Heart left ventricle (tissue), 16 donors: ENCODE data around the gene GSKIP. TPM values are rescaled to one million over a fixed set of nuclear protein-coding genes. Genes with fewer than 3 reads are reported as not detected.

Source experiments
- ATAC-seq, 4 donors: fragments of 200-7000 bp; cut with Tn5 transposase; one replicate each; pipeline ENCODE4 v1.9.1; 2020 to 2022; ENCODE audit warnings: moderate library complexity in 4 of 4, mild to moderate bottlenecking in 3 of 4, moderate number of reproducible peaks in 1 of 4
- DNase-seq, 5 donors: peaks; one replicate each; pipeline ENCODE4 v3.0.0-alpha.2; 2020
- H3K27ac ChIP-seq, 12 donors: fragments of 200-600 bp; sonication (generic) in 4 of 12; one replicate each; pipeline versions ENCODE4 v1.5.0 to v1.8.0; 2016 to 2022; ENCODE audit warnings: mild to moderate bottlenecking in 2 of 12
- H3K27me3 ChIP-seq, 9 donors: fragments of 200-600 bp; sonication (generic) in 2 of 9; one replicate each; pipeline versions ENCODE4 v1.5.1 to v1.8.0; 2016 to 2022; ENCODE audit warnings: mild to moderate bottlenecking in 3 of 9
- H3K36me3 ChIP-seq, 9 donors: fragments of 200-600 bp; sonication (generic) in 2 of 9; one replicate each; pipeline versions ENCODE4 v1.5.0 to v1.8.0; 2018 to 2022; ENCODE audit warnings: mild to moderate bottlenecking in 2 of 9
- H3K4me1 ChIP-seq, 12 donors: fragments of 200-600 bp; sonication (generic) in 4 of 12; one replicate each; pipeline versions ENCODE4 v1.5.0 to v1.8.0; 2016 to 2022; ENCODE audit warnings: mild to moderate bottlenecking in 3 of 12
- H3K4me3 ChIP-seq, 12 donors: fragments of 200-600 bp; sonication (generic) in 4 of 12; one replicate each; pipeline versions ENCODE4 v1.5.0 to v1.8.0; 2017 to 2022; ENCODE audit warnings: mild to moderate bottlenecking in 9 of 12, moderate library complexity in 4 of 12
- H3K9me3 ChIP-seq, 12 donors: fragments of 200-600 bp; sonication (generic) in 4 of 12; one replicate each; pipeline versions ENCODE4 v1.5.0 to v1.8.0; 2016 to 2022; ENCODE audit warnings: mild to moderate bottlenecking in 1 of 12
- CTCF ChIP-seq, 12 donors: fragments of 200-600 bp; sonication (generic) in 4 of 12; IDR thresholded peaks; one replicate each; pipeline versions ENCODE4 v1.5.0 to v1.8.0; 2018 to 2022; ENCODE audit warnings: antibody characterized with exemption in 12 of 12, mild to moderate bottlenecking in 5 of 12
- POLR2A ChIP-seq, 2 donors: fragments of 450-650 bp; IDR thresholded peaks; one replicate each; pipeline ENCODE4 v1.6.1; 2017; ENCODE audit warnings: antibody characterized with exemption in 2 of 2, mild to moderate bottlenecking in 2 of 2, moderate library complexity in 2 of 2
- WGBS, 4 donors: extraction: QIAGEN DNeasy Blood & Tissue Kit in 2 of 4; methylation state at CpG; one replicate each; pipeline versions ENCODE4 v1.1.5 to v1.1.7; 2013 to 2018; 5-methylcytosine and 5-hydroxymethylcytosine counted together
- intact Hi-C, 10 donors: fragments of 100-400 bp; cut with DNase I; formaldehyde crosslinking; loops; one replicate each; pipeline versions ENCODE4 v1.11.1 to v1.14.2; 2022
- polyA plus RNA-seq, 2 donors: library from polyadenylated mRNA; stranded (reverse); fragments of 200-250 nt; gene quantifications; one replicate each; pipeline ENCODE4 v1.2.3, GENCODE V29; 2013
- total RNA-seq, 9 donors: library from RNA; depleted of rRNA in 2 of 9; stranded (reverse); fragments of >200 nt in 2 of 9; fragmentation: NEBNext Ultra II Directional in 3 of 9; extraction: Animal tissue kit (Norgen Biotek cat#: 25700) in 3 of 9; gene quantifications; one replicate each; pipeline versions ENCODE4 v1.1.0 to v1.2.4, GENCODE V29; 2016 to 2023
- donor health status: ischemic (EF 13 %, LVEDD 7.1; RV severe dilation, severe dysfunction).
- donor health status: healthy with polysubstance abuse.
- donor health status: DM: no; HTN: yes; CAD: no.
- donor health status: DM: no; HTN: no; CAD: no.
- donor health status: ischemic (EF 25% LVEDD 6.9; RV normal size, moderate dysfunction).
- donor health status: ischemic (EF 25% LVEDD 5.7; RV mildly dilated, moderate dysfunction).
- donor health status: healthy.
- donor health status: DM: yes; HTN: yes; CAD: no.
- donor health status: ischemic (EF 35%, LVEDD 5.7; RV mildly dilated, moderate dysfunction).
- donor health status: nonischemic (EF 11% LVEDD 7.7; RV severe dilation, severe dysfunction).
- donor health status: DM: yes; HTN: yes; CAD: no.
- donor health status: PGD.
- donor health status: ischemic (EF 29% LVEDD 5.4; RV normal size, mild dysfunction).
- donor health status: nonischemic (EF 23%, LVEDD 6.1; RV moderate dilation, normal function).

GSKIP gene
- total and polyA plus RNA-seq, 11 donors: 4.6 to 19.9 (median 13.1) TPM

- Histone ChIP-seq H3K4me1 (peaks cover 0 to 4% (median 0%) of the 10 kb centered on the region in 12 donors), H3K27ac (no peak overlapping the region), H3K36me3 (no peaks in the 10 kb centered on the region), H3K27me3 (no peaks in the 10 kb centered on the region), H3K4me3 (no peak overlapping the region), H3K9me3 (no peaks in the 10 kb centered on the region)
- no peak for ATAC-seq
- intact Hi-C loops: no loop called here
- 49 to 66% (median 58%) methylated on average over 3 of the region's 3 CpGs for WGBS, 4 donors
- no peak for TF ChIP-seq CTCF (IDR thresholded peaks at IDR 0.05)
- no peak for TF ChIP-seq POLR2A (IDR thresholded peaks at IDR 0.05)
- DNase-seq: no peak
Measured at GRCh38 chr14:96407935-96408570, 44.7 kb downstream of the GSKIP start.

DNA sequence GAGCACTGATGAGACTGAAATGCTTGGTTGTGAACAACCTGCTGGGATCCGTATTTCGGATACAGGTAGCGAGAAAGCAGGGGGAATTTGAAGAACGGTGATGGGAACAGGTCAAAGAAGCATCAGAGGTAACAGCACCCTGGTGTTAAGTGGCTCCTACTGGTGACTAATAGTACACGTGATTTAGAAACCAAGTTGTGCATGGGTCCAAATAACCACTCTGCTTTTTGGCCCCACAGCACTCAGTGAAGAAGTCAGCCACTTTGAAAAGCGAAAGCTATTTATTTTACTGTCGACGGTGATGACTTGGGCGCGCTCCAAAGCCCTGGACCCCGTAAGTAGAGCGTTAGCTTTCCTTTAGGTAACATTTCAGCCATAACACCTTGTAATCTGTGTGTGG is 45.3 kb downstream of the GSKIP start:
- peaks cover 0 to 3% (median 0%) of the 10 kb centered on the region in 12 donors for H3K4me1 ChIP-seq

GRCh38 chr14:96409701-96410100 is 46.4 kb downstream of the GSKIP start:
- Histone ChIP-seq H3K27ac (no peak overlapping the region), H3K4me3 (no peak overlapping the region), H3K36me3 (no peaks in the 10 kb centered on the region), H3K9me3 (no peaks in the 10 kb centered on the region), H3K4me1 (no peaks in the 10 kb centered on the region), H3K27me3 (no peaks in the 10 kb centered on the region)
- TF ChIP-seq CTCF (IDR thresholded peaks at IDR 0.05) (no peak), POLR2A (IDR thresholded peaks at IDR 0.05) (no peak)
- intact Hi-C loops: no loop called here
- DNase-seq: no peak
- ATAC-seq: no peak
- 82 to 87% (median 84%) methylated on average over 9 of the region's 9 CpGs for WGBS, 4 donors

More for the DNA sequence above, 45.3 kb downstream of the GSKIP start:
- no peak for ATAC-seq
- no peaks in the 10 kb centered on the region for H3K36me3 ChIP-seq
- H3K4me3 ChIP-seq: no peak overlapping the region
- H3K9me3 ChIP-seq: no peaks in the 10 kb centered on the region
- no peak for DNase-seq
- no peaks in the 10 kb centered on the region for H3K27me3 ChIP-seq
- H3K27ac ChIP-seq: no peak overlapping the region
- TF ChIP-seq CTCF (IDR thresholded peaks at IDR 0.05): no peak
- TF ChIP-seq POLR2A (IDR thresholded peaks at IDR 0.05): no peak
- 86 to 91% (median 88%) methylated on average over 12 of the region's 12 CpGs for WGBS, 4 donors
- intact Hi-C loops: no loop called here

GRCh38 chr14:96410119-96410518 is 46.8 kb downstream of the GSKIP start:
- Histone ChIP-seq H3K27ac (no peak overlapping the region), H3K4me3 (no peak overlapping the region), H3K9me3 (no peaks in the 10 kb centered on the region), H3K36me3 (no peaks in the 10 kb centered on the region), H3K27me3 (no peaks in the 10 kb centered on the region), H3K4me1 (no peaks in the 10 kb centered on the region)
- intact Hi-C loops: no loop called here
- ATAC-seq: no peak
- TF ChIP-seq CTCF (IDR thresholded peaks at IDR 0.05) (no peak), POLR2A (IDR thresholded peaks at IDR 0.05) (no peak)
- no peak for DNase-seq
- WGBS, 4 donors: 92 to 98% (median 93%) methylated on average over 4 of the region's 4 CpGs
